A549 treated with dexamethasone at 1 μM for 4 hours (cell line): ENCODE measurements around the gene TMEM169. TPM values are rescaled to one million over a fixed set of nuclear protein-coding genes. Genes with fewer than 3 reads are reported as not detected.

ENCODE experiments used
- total RNA-seq: library from RNA; stranded (reverse); fragments of 200-300 nt; extraction: Qiagen RNA extraction; gene quantifications from 5 replicates; pipeline ENCODE4 v1.2.3, GENCODE V29; 2022

The TMEM169 gene
- 0.33 to 0.58 TPM (median 0.43 TPM) in 5 replicates for total RNA-seq

GRCh38 chr2:216081487-216082116, at the start of gene TMEM169, which contains the start of gene PECR:
Gene TMEM169 (plus strand): TSS chr2:216081919. CDS start chr2:216095964, 14,045 bp downstream.
Gene PECR (minus strand): TSS chr2:216081809. CDS start chr2:216081741, 68 bp downstream.

GRCh38 chr2:216108967-216109921, 27.5 kb downstream of the TMEM169 start, which contains the start of gene XRCC5:
Gene XRCC5 (plus strand): TSS chr2:216109348. CDS start chr2:216109437, 89 bp downstream.

Other genes with a start within 250 kb of the TMEM169 start
- gene MREG, start 68.4 kb upstream of the TMEM169 start, total RNA-seq, result 3.9 to 5.0 TPM (median 4.4 TPM) in 5 replicates
- 13.0 to 16.9 TPM (median 15.5 TPM) in 5 replicates for gene PECR, start 110 bp upstream of the TMEM169 start, total RNA-seq
- 182 to 208 TPM (median 194 TPM) in 5 replicates for gene XRCC5, start 27.4 kb downstream of the TMEM169 start, total RNA-seq